ENCODE measurements around the gene ABCA1. TPM values are rescaled to one million over a fixed set of nuclear protein-coding genes. Genes with fewer than 3 reads are reported as not detected.
A peak's percentile ranks its signal among the peaks of the same experiment; 100 is the strongest.

Gene ABCA1
- total and polyA plus RNA-seq, 2 of the 13 experiments (the other 11 are each of a cell fraction or from before 2014, with no cell fraction given) = 26.8 to 63.8 TPM

DNA sequence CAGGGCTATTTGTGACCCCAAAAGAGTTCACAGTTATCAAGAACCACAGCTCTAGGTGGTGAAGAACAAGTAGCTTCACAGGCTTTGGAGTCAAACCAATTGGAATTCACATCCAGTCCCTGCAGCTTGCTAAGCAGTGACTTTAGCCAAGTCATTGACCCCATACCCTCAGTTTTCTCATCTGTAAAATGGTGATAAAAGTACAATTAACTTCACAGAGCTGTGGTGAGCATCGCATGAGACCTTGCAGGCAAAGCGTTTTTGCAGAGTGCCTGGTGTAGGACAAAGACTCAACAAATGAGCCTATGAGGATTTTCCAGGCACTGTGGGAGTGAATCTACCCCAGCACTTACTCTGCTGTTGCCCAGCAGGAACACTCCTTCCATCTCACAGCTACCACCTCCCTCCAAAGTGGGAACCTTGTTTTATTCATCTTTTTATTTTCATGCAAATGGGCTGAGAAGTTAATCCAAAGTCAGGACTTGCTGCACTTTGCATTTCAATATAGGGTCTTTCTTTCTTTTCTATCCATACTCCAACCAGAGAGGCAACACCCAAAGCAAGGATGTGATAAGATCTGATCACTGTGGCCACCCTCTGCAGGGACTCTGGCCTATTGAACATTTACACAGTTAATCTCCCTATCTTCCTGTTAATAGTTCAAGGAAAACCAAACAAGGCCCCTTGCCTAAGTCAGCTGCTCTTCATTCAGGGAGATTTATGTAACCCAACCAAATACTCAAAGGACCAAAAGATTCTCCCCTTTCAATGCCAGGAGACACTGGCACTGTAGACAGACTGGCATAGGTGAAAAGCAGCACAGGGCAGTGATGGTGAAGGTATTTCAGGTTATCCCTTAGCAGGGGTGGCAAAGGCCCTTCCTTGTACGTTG is 41.9 kb downstream of the ABCA1 start (continued):
- TF ChIP-seq, protein P1, sequence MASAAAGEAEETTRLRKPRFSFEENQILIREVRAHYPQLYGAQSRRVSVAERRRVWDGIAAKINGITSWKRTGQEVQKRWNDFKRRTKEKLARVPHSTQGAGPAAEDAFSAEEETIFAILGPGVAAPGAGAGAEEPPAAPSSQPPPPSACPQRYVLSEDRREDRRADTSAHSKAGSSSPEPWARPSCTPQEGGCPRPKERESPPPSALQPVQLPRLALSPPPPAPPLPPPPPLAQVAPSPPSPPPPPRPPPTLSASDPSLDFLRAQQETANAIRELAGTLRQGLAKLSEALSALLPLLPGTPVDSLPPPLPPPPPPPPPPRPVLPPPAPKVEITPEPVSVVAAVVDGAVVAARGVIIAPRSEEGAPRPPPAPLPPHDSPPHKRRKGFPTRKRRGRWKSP (CRISPR knock-in tag; IDR thresholded peaks at IDR 0.05) = no peak
- TF ChIP-seq FOXP1 (IDR thresholded peaks at IDR 0.05) (no peak), FOXP1 (CRISPR knock-in tag; IDR thresholded peaks at IDR 0.05) (peak; percentile 83), STAT5B (CRISPR knock-in tag; IDR thresholded peaks at IDR 0.05) (no peak), IKZF4 (CRISPR knock-in tag; IDR thresholded peaks at IDR 0.05; ENCODE audit: borderline replicate concordance, low read depth, not compliant biosample characterization) (no peak), ZNF672 (CRISPR knock-in tag; IDR thresholded peaks at IDR 0.05) (no peak), ZBTB7B (CRISPR knock-in tag; IDR thresholded peaks at IDR 0.05) (peak; percentile 90), SUZ12 (IDR thresholded peaks at IDR 0.05; ENCODE audit: low read depth, low read length) (no peak), HMG20A (CRISPR knock-in tag; IDR thresholded peaks at IDR 0.05; ENCODE audit: borderline replicate concordance) (peak; percentile 95), ZNF230 (CRISPR knock-in tag; IDR thresholded peaks at IDR 0.05) (no peak), ZNF570 (CRISPR knock-in tag; IDR thresholded peaks at IDR 0.05; ENCODE audit: borderline replicate concordance) (no peak), RAD21 (CRISPR knock-in tag; IDR thresholded peaks at IDR 0.05) (no peak), ZNF563 (CRISPR knock-in tag; IDR thresholded peaks at IDR 0.05) (no peak), HHEX (CRISPR knock-in tag; IDR thresholded peaks at IDR 0.05) (no peak)
- TF ChIP-seq, protein P2, sequence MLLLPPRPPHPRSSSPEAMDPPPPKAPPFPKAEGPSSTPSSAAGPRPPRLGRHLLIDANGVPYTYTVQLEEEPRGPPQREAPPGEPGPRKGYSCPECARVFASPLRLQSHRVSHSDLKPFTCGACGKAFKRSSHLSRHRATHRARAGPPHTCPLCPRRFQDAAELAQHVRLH (CRISPR knock-in tag; IDR thresholded peaks at IDR 0.05; ENCODE audit: borderline replicate concordance, low read depth) = peak; percentile 46; the same call in 1 of the 2 replicates
- TF ChIP-seq, protein P3, sequence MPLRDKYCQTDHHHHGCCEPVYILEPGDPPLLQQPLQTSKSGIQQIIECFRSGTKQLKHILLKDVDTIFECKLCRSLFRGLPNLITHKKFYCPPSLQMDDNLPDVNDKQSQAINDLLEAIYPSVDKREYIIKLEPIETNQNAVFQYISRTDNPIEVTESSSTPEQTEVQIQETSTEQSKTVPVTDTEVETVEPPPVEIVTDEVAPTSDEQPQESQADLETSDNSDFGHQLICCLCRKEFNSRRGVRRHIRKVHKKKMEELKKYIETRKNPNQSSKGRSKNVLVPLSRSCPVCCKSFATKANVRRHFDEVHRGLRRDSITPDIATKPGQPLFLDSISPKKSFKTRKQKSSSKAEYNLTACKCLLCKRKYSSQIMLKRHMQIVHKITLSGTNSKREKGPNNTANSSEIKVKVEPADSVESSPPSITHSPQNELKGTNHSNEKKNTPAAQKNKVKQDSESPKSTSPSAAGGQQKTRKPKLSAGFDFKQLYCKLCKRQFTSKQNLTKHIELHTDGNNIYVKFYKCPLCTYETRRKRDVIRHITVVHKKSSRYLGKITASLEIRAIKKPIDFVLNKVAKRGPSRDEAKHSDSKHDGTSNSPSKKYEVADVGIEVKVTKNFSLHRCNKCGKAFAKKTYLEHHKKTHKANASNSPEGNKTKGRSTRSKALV (CRISPR knock-in tag; IDR thresholded peaks at IDR 0.05) = no peak
- TF ChIP-seq, protein P4, sequence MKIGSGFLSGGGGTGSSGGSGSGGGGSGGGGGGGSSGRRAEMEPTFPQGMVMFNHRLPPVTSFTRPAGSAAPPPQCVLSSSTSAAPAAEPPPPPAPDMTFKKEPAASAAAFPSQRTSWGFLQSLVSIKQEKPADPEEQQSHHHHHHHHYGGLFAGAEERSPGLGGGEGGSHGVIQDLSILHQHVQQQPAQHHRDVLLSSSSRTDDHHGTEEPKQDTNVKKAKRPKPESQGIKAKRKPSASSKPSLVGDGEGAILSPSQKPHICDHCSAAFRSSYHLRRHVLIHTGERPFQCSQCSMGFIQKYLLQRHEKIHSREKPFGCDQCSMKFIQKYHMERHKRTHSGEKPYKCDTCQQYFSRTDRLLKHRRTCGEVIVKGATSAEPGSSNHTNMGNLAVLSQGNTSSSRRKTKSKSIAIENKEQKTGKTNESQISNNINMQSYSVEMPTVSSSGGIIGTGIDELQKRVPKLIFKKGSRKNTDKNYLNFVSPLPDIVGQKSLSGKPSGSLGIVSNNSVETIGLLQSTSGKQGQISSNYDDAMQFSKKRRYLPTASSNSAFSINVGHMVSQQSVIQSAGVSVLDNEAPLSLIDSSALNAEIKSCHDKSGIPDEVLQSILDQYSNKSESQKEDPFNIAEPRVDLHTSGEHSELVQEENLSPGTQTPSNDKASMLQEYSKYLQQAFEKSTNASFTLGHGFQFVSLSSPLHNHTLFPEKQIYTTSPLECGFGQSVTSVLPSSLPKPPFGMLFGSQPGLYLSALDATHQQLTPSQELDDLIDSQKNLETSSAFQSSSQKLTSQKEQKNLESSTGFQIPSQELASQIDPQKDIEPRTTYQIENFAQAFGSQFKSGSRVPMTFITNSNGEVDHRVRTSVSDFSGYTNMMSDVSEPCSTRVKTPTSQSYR (CRISPR knock-in tag; IDR thresholded peaks at IDR 0.05; ENCODE audit: borderline replicate concordance) = peak; percentile 58; the same call in 1 of the 2 replicates
- TF ChIP-seq, protein P5, sequence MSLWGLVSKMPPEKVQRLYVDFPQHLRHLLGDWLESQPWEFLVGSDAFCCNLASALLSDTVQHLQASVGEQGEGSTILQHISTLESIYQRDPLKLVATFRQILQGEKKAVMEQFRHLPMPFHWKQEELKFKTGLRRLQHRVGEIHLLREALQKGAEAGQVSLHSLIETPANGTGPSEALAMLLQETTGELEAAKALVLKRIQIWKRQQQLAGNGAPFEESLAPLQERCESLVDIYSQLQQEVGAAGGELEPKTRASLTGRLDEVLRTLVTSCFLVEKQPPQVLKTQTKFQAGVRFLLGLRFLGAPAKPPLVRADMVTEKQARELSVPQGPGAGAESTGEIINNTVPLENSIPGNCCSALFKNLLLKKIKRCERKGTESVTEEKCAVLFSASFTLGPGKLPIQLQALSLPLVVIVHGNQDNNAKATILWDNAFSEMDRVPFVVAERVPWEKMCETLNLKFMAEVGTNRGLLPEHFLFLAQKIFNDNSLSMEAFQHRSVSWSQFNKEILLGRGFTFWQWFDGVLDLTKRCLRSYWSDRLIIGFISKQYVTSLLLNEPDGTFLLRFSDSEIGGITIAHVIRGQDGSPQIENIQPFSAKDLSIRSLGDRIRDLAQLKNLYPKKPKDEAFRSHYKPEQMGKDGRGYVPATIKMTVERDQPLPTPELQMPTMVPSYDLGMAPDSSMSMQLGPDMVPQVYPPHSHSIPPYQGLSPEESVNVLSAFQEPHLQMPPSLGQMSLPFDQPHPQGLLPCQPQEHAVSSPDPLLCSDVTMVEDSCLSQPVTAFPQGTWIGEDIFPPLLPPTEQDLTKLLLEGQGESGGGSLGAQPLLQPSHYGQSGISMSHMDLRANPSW (CRISPR knock-in tag; IDR thresholded peaks at IDR 0.05; ENCODE audit: borderline replicate concordance) = no peak
- TF ChIP-seq, protein P6, sequence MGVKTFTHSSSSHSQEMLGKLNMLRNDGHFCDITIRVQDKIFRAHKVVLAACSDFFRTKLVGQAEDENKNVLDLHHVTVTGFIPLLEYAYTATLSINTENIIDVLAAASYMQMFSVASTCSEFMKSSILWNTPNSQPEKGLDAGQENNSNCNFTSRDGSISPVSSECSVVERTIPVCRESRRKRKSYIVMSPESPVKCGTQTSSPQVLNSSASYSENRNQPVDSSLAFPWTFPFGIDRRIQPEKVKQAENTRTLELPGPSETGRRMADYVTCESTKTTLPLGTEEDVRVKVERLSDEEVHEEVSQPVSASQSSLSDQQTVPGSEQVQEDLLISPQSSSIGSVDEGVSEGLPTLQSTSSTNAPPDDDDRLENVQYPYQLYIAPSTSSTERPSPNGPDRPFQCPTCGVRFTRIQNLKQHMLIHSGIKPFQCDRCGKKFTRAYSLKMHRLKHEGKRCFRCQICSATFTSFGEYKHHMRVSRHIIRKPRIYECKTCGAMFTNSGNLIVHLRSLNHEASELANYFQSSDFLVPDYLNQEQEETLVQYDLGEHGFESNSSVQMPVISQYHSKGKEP (CRISPR knock-in tag; IDR thresholded peaks at IDR 0.05) = no peak
